K562 (cell line): Measurements from ENCODE around the gene PTGER3. TPM values are rescaled to one million over a fixed set of nuclear protein-coding genes. Genes with fewer than 3 reads are reported as not detected.

ENCODE experiments used
- ATAC-seq: fragments of 200-7000 bp; cut with Tn5 transposase; 3 replicates; pipeline ENCODE4 v1.9.1; 2020; ENCODE audit warnings: moderate library complexity
- BruUV-seq: library from RNA; stranded (reverse); fragments of 400-500 nt; replicated peaks from 2 replicates; lab custom pipeline; 2021; lab: Mats Ljungman, UMichigan
- CTCF ChIA-PET: fragments of 300-600 bp; formaldehyde crosslinking; extraction: SDS; loops from one replicate; lab custom pipeline; 2021; ENCODE audit warnings: low intra/inter-chr PET ratio; lab: Yijun Ruan, JAX
- POLR2A ChIA-PET: fragments of 300-600, 350-650 bp; sonication (Branson Sonifier 250); formaldehyde crosslinking; extraction: SDS; loops from one replicate; lab custom pipeline; 2021; ENCODE audit warnings: antibody characterized with exemption, inconsistent platforms; lab: Yijun Ruan, JAX
- DNase-seq, 4 experiments: peaks; one replicate each; pipeline versions ENCODE4 v3.0.0 to v3.0.0-alpha.2; 2011 to 2018; ENCODE audit warnings: low spot score in 3 of 4, mixed read lengths in 3 of 4; ENCODE audit errors: extremely low read depth in 1 of 4
- FAIRE-seq: peaks from 2 replicates; lab custom pipeline; 2011; peaks lifted over from hg19 to GRCh38; lab: Jason Lieb, UNC
- H2AFZ ChIP-seq: 2 replicates; pipeline ENCODE4 v1.6.0; 2011; ENCODE audit warnings: low read depth, low read length, control low read depth, inconsistent platforms
- H3K27ac ChIP-seq: fragments of 200-600 bp; 3 replicates; pipeline ENCODE4 v1.8.0; 2011; ENCODE audit warnings: low read depth, mild to moderate bottlenecking, control low read depth, inconsistent platforms, low read length, moderate library complexity, mixed read lengths; ENCODE audit errors: extremely low read depth
- H3K27me3 ChIP-seq, 2 experiments: fragments of 300-600 bp in 1 of 2; 2 replicates in 1 of 2; 3 replicates in 1 of 2; pipeline versions ENCODE4 v1.6.0 to v1.8.0; 2011; ENCODE audit warnings: inconsistent platforms in 2 of 2, low read length in 2 of 2, mild to moderate bottlenecking in 1 of 2, mixed read lengths in 1 of 2, moderate library complexity in 1 of 2; ENCODE audit not compliant: control insufficient read depth in 2 of 2, insufficient read depth in 2 of 2
- H3K36me3 ChIP-seq: fragments of 300-600 bp; 3 replicates; pipeline ENCODE4 v1.8.0; 2011; ENCODE audit warnings: mild to moderate bottlenecking, low read length, inconsistent platforms; ENCODE audit not compliant: control insufficient read depth, insufficient read depth
- H3K4me1 ChIP-seq, 2 experiments: fragments of 200-600 bp in 1 of 2; replicated peaks in 1 of 2; 2 replicates in 1 of 2; 3 replicates in 1 of 2; pipeline versions ENCODE4 v1.5.1 to v1.8.0; 2011; ENCODE audit warnings: inconsistent platforms in 2 of 2, low read length in 2 of 2, mild to moderate bottlenecking in 1 of 2, mixed read lengths in 1 of 2, moderate library complexity in 1 of 2; ENCODE audit not compliant: control insufficient read depth in 2 of 2, insufficient read depth in 2 of 2
- H3K4me2 ChIP-seq: 2 replicates; pipeline ENCODE4 v1.6.1; 2011; ENCODE audit warnings: low read length, control low read depth, inconsistent platforms, mixed read lengths; ENCODE audit not compliant: insufficient read depth
- H3K4me3 ChIP-seq: fragments of 200-600 bp; sonication (generic), shearing (Covaris generic); 2 replicates; pipeline ENCODE4 v1.5.1; 2016; ENCODE audit warnings: control low read depth, inconsistent platforms
- H3K79me2 ChIP-seq: fragments of 200-600 bp; 3 replicates; pipeline ENCODE4 v1.8.0; 2011; ENCODE audit warnings: low read length, inconsistent platforms; ENCODE audit not compliant: control insufficient read depth, insufficient read depth
- H3K9ac ChIP-seq, 2 experiments: 2 replicates each; pipeline versions ENCODE4 v1.6.0 to v1.6.1; 2011; ENCODE audit warnings: low read depth in 2 of 2, low read length in 2 of 2, control low read depth in 1 of 2, inconsistent platforms in 1 of 2, mild to moderate bottlenecking in 1 of 2, mixed read lengths in 1 of 2; ENCODE audit not compliant: insufficient read depth in 1 of 2
- H3K9me1 ChIP-seq: one replicate; pipeline ENCODE4 v1.6.0; 2011; ENCODE audit warnings: inconsistent platforms, mild to moderate bottlenecking, low read length, moderate library complexity; ENCODE audit not compliant: control insufficient read depth, insufficient read depth
- H3K9me3 ChIP-seq: replicated peaks from 2 replicates; pipeline ENCODE4 v1.5.1; 2011; ENCODE audit warnings: low read depth, low read length, inconsistent platforms; ENCODE audit not compliant: control insufficient read depth, insufficient read depth
- H4K20me1 ChIP-seq: replicated peaks from 2 replicates; pipeline ENCODE4 v1.6.1; 2011; ENCODE audit warnings: low read length, inconsistent platforms, mixed read lengths; ENCODE audit not compliant: control insufficient read depth, insufficient read depth
- BHLHE40 ChIP-seq: IDR thresholded peaks from 2 replicates; pipeline ENCODE4 v1.6.1; 2011; ENCODE audit warnings: low read length, improper control_type of control experiment
- C11orf30 ChIP-seq: fragments of 450-650 bp; IDR thresholded peaks from 2 replicates; pipeline ENCODE4 v1.6.1; 2016; ENCODE audit warnings: low read depth, mild to moderate bottlenecking
- CCAR2 ChIP-seq: fragments of 200-400 bp; formaldehyde crosslinking; IDR thresholded peaks from 2 replicates; pipeline ENCODE4 v1.6.1; 2017; ENCODE audit warnings: mild to moderate bottlenecking, low read depth, low read length
- CHCHD3 ChIP-seq: fragments of 250-450 bp; sonication (Bioruptor Pico); IDR thresholded peaks from 2 replicates; pipeline ENCODE4 v2.1.2; 2022; ENCODE audit warnings: mild to moderate bottlenecking
- DIDO1 ChIP-seq: fragments of 450-650 bp; IDR thresholded peaks from 2 replicates; pipeline ENCODE4 v1.6.1; 2016; ENCODE audit warnings: low read depth, missing biosample characterization, missing genetic modification characterization
- ERF ChIP-seq: fragments of 450-650 bp; formaldehyde crosslinking; IDR thresholded peaks from 2 replicates; pipeline ENCODE4 v1.4.0; 2020; ENCODE audit warnings: mild to moderate bottlenecking, mixed read lengths
- ID3 ChIP-seq, 2 experiments: fragments of 250-450 bp in 1 of 2; fragments of 450-650 bp in 1 of 2; sonication (Bioruptor Pico) in 1 of 2; IDR thresholded peaks; 2 replicates each; pipeline versions ENCODE4 v1.6.1 to v1.8.0; 2016 to 2021; ENCODE audit warnings: mild to moderate bottlenecking in 2 of 2, moderate library complexity in 2 of 2, missing compliant biosample characterization in 1 of 2, missing genetic modification characterization in 1 of 2
- ILK ChIP-seq: fragments of 450-650 bp; IDR thresholded peaks from 2 replicates; pipeline ENCODE4 v1.6.1; 2016; ENCODE audit warnings: missing genetic modification characterization, low read depth, mild to moderate bottlenecking, missing compliant biosample characterization, moderate library complexity, borderline replicate concordance
- KLF1 ChIP-seq: fragments of 450-650 bp; IDR thresholded peaks from 2 replicates; pipeline ENCODE4 v1.6.1; 2016; ENCODE audit warnings: missing genetic modification characterization, missing compliant biosample characterization
- LEF1 ChIP-seq: fragments of 450-650 bp; IDR thresholded peaks from 2 replicates; pipeline ENCODE4 v1.6.1; 2016; ENCODE audit warnings: mild to moderate bottlenecking
- MAFK ChIP-seq: IDR thresholded peaks from 2 replicates; pipeline ENCODE4 v1.6.1; 2011; ENCODE audit warnings: low read length, improper control_type of control experiment
- MTA3 ChIP-seq: fragments of 450-650 bp; formaldehyde crosslinking; IDR thresholded peaks from 2 replicates; pipeline ENCODE4 v1.6.1; 2017; ENCODE audit warnings: mild to moderate bottlenecking, borderline replicate concordance
- PHB ChIP-seq: fragments of 250-450 bp; sonication (Bioruptor Pico); IDR thresholded peaks from 2 replicates; pipeline ENCODE4 v1.5.0; 2021
- RFX7 ChIP-seq: fragments of 250-450 bp; sonication (Bioruptor Pico); IDR thresholded peaks from 2 replicates; pipeline ENCODE4 v1.5.1; 2021; ENCODE audit warnings: mild to moderate bottlenecking
- SRSF1 ChIP-seq: fragments of 200-400 bp; formaldehyde crosslinking; IDR thresholded peaks from 2 replicates; pipeline ENCODE4 v1.6.1; 2017; ENCODE audit warnings: mild to moderate bottlenecking, low read depth, low read length, moderate library complexity
- STAG1 ChIP-seq: sonication (generic); formaldehyde crosslinking; IDR thresholded peaks from 2 replicates; pipeline ENCODE4 v1.5.0; 2020; ENCODE audit warnings: missing genetic modification reagents, borderline replicate concordance
- ZNF316 ChIP-seq: fragments of 450-650 bp; IDR thresholded peaks from 2 replicates; pipeline ENCODE4 v1.6.1; 2016
- ZNF354B ChIP-seq: fragments of 250-450 bp; sonication (Bioruptor Pico); IDR thresholded peaks from 2 replicates; pipeline ENCODE4 v1.4.0; 2020
- WGBS: fragments of 100-300 bp; shearing (Covaris generic); methylation state at CpG from one replicate; pipeline ENCODE4 v1.1.6; 2016; ENCODE audit warnings: low coverage, mixed read lengths; ENCODE audit not compliant: insufficient coverage; ENCODE audit errors: missing lambda C conversion rate; 5-methylcytosine and 5-hydroxymethylcytosine counted together
- in situ Hi-C: fragments of 300-500 bp; cut with MboI; formaldehyde crosslinking; loops from 4 replicates; pipeline ENCODE4 v1.15.0; 2018; ENCODE audit warnings: inconsistent platforms, mixed read lengths
- intact Hi-C: fragments of 100-400 bp; cut with micrococcal nuclease; formaldehyde crosslinking; loops from 2 replicates; pipeline ENCODE4 v1.14.2; 2022
- polyA plus RNA-seq, 8 experiments: library from polyadenylated mRNA; depleted of rRNA in 4 of 8; stranded (reverse) in 5 of 8; unstranded in 3 of 8; fragments of >200 nt; fragmentation: Nextera tagmentation in 2 of 8; fragmentation: Illumina TruSeq in 1 of 8; extraction: Ambion mirVana in 2 of 8; extraction: Trizol in 1 of 8; gene quantifications; 2 replicates each; pipeline versions ENCODE4 v1.2.1 to v1.2.3, GENCODE V29; 2011 to 2014; ENCODE audit warnings: inconsistent platforms in 1 of 8, missing spikeins in 1 of 8
- total RNA-seq, 7 experiments: library from RNA; depleted of rRNA in 6 of 7; stranded (reverse); fragments of >200 nt in 6 of 7; fragmentation: Illumina TruSeq in 2 of 7; extraction: Trizol in 2 of 7; gene quantifications; 2 replicates each; pipeline versions ENCODE4 v1.2.1 to v1.2.3, GENCODE V29; 2011 to 2021; ENCODE audit warnings: low replicate concordance in 1 of 7

Gene PTGER3
- total and polyA plus RNA-seq, 9 of the 15 experiments (the other 6 are each of a cell fraction or from before 2014, with no cell fraction given): 3.8 to 28.5 (median 14.2) TPM

- H3K9me3 ChIP-seq: no peaks in the 10 kb centered on the region
- H3K36me3 ChIP-seq: peaks cover 94% of the 10 kb centered on the region
- no TSS peak for BruUV-seq
- in situ Hi-C loops: loop anchor here (10.0 kb wide), 1 partner anchor 1520 kb away; no protein-coding TSS in a partner anchor
- CTCF ChIA-PET: no interaction called here
- FAIRE-seq (no peak), ATAC-seq (no peak), DNase-seq (no peak)
- H3K4me1 ChIP-seq: no peaks in the 10 kb centered on the region
- 100% methylated on average over 1 of the region's 1 CpG for WGBS
- no peak overlapping the region for H2AFZ ChIP-seq
- H3K4me2 ChIP-seq: no peak overlapping the region
- no peaks in the 10 kb centered on the region for H3K27me3 ChIP-seq
- H3K9me1 ChIP-seq: no peaks in the 10 kb centered on the region
- H3K27ac ChIP-seq: no peak overlapping the region
- no peak overlapping the region for H3K9ac ChIP-seq
- H3K4me3 ChIP-seq: no peak overlapping the region
- intact Hi-C loops: no loop called here
- no peaks in the 10 kb centered on the region; the same call in 1 of the 2 replicates for H4K20me1 ChIP-seq
- peaks cover 66% of the 10 kb centered on the region for H3K79me2 ChIP-seq
- POLR2A ChIA-PET: interaction anchor here (0.7 kb wide), 1 partner anchor 20 kb away, joined by 3 read pairs; no protein-coding TSS in a partner anchor
- TF ChIP-seq BHLHE40: no peak
- no peak for TF ChIP-seq ERF
- no peak for TF ChIP-seq KLF1 (tag)
- no peak for TF ChIP-seq STAG1 (CRISPR knock-in tag)
- TF ChIP-seq DIDO1 (tag): no peak
- TF ChIP-seq, all 486 proteins: peak for 0
These were observed 27.1 kb upstream of the PTGER3 start for GRCh38 chr1:71074681-71075080.

GRCh38 chr1:71072273-71072672 is 24.7 kb upstream of the PTGER3 start:
- no peak overlapping the region for H3K9ac ChIP-seq
- no peaks in the 10 kb centered on the region for H3K4me1 ChIP-seq
- no peak overlapping the region for H3K27ac ChIP-seq
- H2AFZ ChIP-seq: no peak overlapping the region
- H3K4me3 ChIP-seq: no peak overlapping the region
- H3K9me1 ChIP-seq: no peaks in the 10 kb centered on the region
- peaks cover 42% of the 10 kb centered on the region for H3K79me2 ChIP-seq
- in situ Hi-C loops (loop anchor here (10.0 kb wide), 1 partner anchor 1517 kb away; no protein-coding TSS in a partner anchor), intact Hi-C loops (no loop called here)
- H3K9me3 ChIP-seq: no peaks in the 10 kb centered on the region
- peaks cover 98% of the 10 kb centered on the region for H3K36me3 ChIP-seq
- no peak for FAIRE-seq
- POLR2A ChIA-PET: interaction anchor here (1.5 kb wide), 1 partner anchor 9 kb away, joined by 4 read pairs; the partner anchor contains the start of gene ZRANB2
- DNase-seq: no peak
- CTCF ChIA-PET: no interaction called here
- H3K27me3 ChIP-seq: no peaks in the 10 kb centered on the region
- ATAC-seq: no peak
- no peaks in the 10 kb centered on the region for H4K20me1 ChIP-seq
- BruUV-seq: no TSS peak
- no peak overlapping the region for H3K4me2 ChIP-seq
- TF ChIP-seq ILK (tag) (no peak), SRSF1 (no peak), ZNF316 (peak; percentile 86), ID3 (CRISPR knock-in tag; IDR thresholded peaks at IDR 0.05) (no peak), ID3 (tag; IDR thresholded peaks at IDR 0.05) (no peak), CCAR2 (no peak), RFX7 (CRISPR knock-in tag) (no peak), MAFK (peak; percentile 55; the same call in 1 of the 2 replicates), BHLHE40 (no peak), PHB (CRISPR knock-in tag) (no peak), LEF1 (no peak), MTA3 (no peak), CHCHD3 (CRISPR knock-in tag) (no peak), ZNF354B (CRISPR knock-in tag) (no peak), C11orf30 (peak; percentile 63; the same call in 1 of the 2 replicates)
